Psoas muscle (tissue), 8 donors: ENCODE measurements around the gene C14orf93. TPM values are rescaled to one million over a fixed set of nuclear protein-coding genes. Genes with fewer than 3 reads are reported as not detected.

Source experiments
- ATAC-seq, 4 donors: fragments of 200-7000 bp; cut with Tn5 transposase; one replicate each; pipeline ENCODE4 v1.9.1; 2020; ENCODE audit warnings: moderate library complexity in 3 of 4, mild to moderate bottlenecking in 2 of 4
- DNase-seq, 2 donors: peaks; one replicate each; pipeline ENCODE4 v3.0.0-alpha.2; 2020
- H3K27ac ChIP-seq: fragments of 200-600 bp; one replicate; pipeline ENCODE4 v1.8.0; 2022
- H3K27me3 ChIP-seq, 3 donors: fragments of 200-600 bp in 1 of 3; one replicate each; pipeline versions ENCODE4 v1.6.1 to v1.8.0; 2013 to 2022; ENCODE audit warnings: low read length in 2 of 3, mild to moderate bottlenecking in 2 of 3, moderate library complexity in 1 of 3; ENCODE audit not compliant: insufficient read depth in 3 of 3
- H3K36me3 ChIP-seq, 2 donors: fragments of 200-600 bp in 1 of 2; one replicate each; pipeline versions ENCODE4 v1.6.1 to v1.8.0; 2013 to 2022; ENCODE audit warnings: low read depth in 1 of 2, mild to moderate bottlenecking in 1 of 2, moderate library complexity in 1 of 2; ENCODE audit not compliant: insufficient read depth in 1 of 2
- H3K4me1 ChIP-seq: fragments of 200-600 bp; one replicate; pipeline ENCODE4 v1.8.0; 2022
- H3K4me3 ChIP-seq: fragments of 200-600 bp; one replicate; pipeline ENCODE4 v1.8.0; 2022; ENCODE audit warnings: mild to moderate bottlenecking
- H3K9me3 ChIP-seq: fragments of 200-600 bp; one replicate; pipeline ENCODE4 v1.8.0; 2022
- CTCF ChIP-seq: fragments of 200-600 bp; IDR thresholded peaks from one replicate; pipeline ENCODE4 v1.8.0; 2022; ENCODE audit warnings: antibody characterized with exemption
- WGBS, 3 donors: extraction: QIAGEN DNeasy Blood & Tissue Kit; methylation state at CpG; one replicate each; pipeline versions ENCODE4 v1.1.6 to v1.1.7; 2013; 5-methylcytosine and 5-hydroxymethylcytosine counted together
- intact Hi-C, 2 donors: fragments of 100-400 bp; cut with DNase I; formaldehyde crosslinking; loops; one replicate each; pipeline versions ENCODE4 v1.11.0 to v1.14.2; 2022
- polyA plus RNA-seq, 3 donors: library from polyadenylated mRNA; stranded (reverse); fragments of 200-250 nt; gene quantifications; one replicate each; pipeline ENCODE4 v1.2.3, GENCODE V29; 2013
- total RNA-seq, 4 donors: library from RNA; stranded (reverse); fragmentation: NEBNext Ultra II Directional in 2 of 4; extraction: Animal tissue kit (Norgen Biotek cat#: 25700) in 2 of 4; gene quantifications; one replicate each; pipeline versions ENCODE4 v1.2.1 to v1.2.4, GENCODE V29; 2021 to 2023
- donor health status: healthy with polysubstance abuse.
- donor health status: DM: no; HTN: no; CAD: no; lungs with moderate emphysema.
- donor health status: Bipolar disorder and iron deficiency.
- donor health status: healthy.
- donor health status: DM: yes; HTN: yes; CAD: no.
- donor health status: DM: no; HTN: no; CAD: no.
- donor health status: DM: no; HTN: no; CAD: no.
- donor health status: DM: yes; HTN: yes; CAD: no.

Gene C14orf93
- total and polyA plus RNA-seq, 7 donors, result 1.7 to 5.1 (median 3.5) TPM

DNA sequence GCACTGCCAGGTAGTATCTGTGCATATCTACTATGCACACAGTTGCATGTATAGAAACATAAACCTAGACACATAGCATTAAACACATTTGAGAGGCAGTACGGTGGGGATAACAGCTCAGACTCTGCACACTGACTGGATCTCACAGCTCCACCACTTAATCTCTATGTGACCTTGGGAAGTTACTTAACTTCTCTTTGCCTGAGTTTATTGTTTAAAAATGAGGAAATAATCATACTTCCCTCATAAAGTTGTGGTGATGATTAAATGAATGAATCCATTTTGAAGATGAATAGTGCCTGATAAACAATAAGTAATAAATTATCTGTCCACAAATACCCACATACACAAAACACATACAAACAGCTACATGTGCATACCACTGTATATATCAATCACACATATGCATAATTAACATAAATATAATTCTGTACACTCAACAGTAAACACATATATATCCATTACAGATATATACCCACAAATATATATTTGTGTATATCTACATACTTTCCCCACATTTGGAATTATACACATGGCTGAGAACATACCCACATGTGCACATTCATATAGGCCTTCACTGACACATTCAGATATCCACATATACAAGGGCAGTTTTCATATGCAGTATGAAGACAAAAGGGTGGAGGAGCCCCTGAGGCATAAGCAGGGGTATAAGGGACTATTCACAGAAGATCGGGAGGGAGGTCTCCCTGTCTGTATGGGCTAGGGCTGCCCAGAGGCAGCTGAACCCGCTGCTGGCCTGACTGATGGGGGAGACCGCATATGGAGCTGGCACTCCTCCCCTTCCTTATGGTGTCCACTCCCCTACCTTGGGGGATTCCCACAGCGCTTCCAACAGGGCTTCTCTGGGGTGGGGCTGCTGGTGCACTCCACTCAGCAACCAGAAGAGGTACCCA is 41.5 kb upstream of the C14orf93 start:
- 76 to 87% (median 84%) methylated on average over 4 to 5 of the region's 5 CpGs for WGBS, 3 donors
- Histone ChIP-seq H3K27ac (no peak overlapping the region), H3K36me3 (no peaks in the 10 kb centered on the region), H3K9me3 (no peaks in the 10 kb centered on the region), H3K4me3 (no peak overlapping the region), H3K27me3 (no peaks in the 10 kb centered on the region), H3K4me1 (no peaks in the 10 kb centered on the region)
- no peak for DNase-seq
- ATAC-seq, result no peak
- no peak for TF ChIP-seq CTCF
- intact Hi-C loops, result loop anchor here in 1 of 2 donors (2.0 kb wide), 1 partner anchor 53 kb away; no protein-coding TSS in a partner anchor

- no peaks in the 10 kb centered on the region for H3K36me3 ChIP-seq
- intact Hi-C loops, result no loop called here
- H3K9me3 ChIP-seq, result no peaks in the 10 kb centered on the region
- H3K27me3 ChIP-seq, result no peaks in the 10 kb centered on the region
- no peak overlapping the region for H3K4me3 ChIP-seq
- no peak for DNase-seq
- no peak for TF ChIP-seq CTCF
- H3K4me1 ChIP-seq, result no peaks in the 10 kb centered on the region
- 96 to 99% (median 97%) methylated on average over 9 of the region's 9 CpGs for WGBS, 3 donors
- no peak for ATAC-seq
- no peak overlapping the region for H3K27ac ChIP-seq
Observed at GRCh38 chr14:23049011-23049410, 39.1 kb upstream of the C14orf93 start.

- intact Hi-C loops, result no loop called here
- H3K4me3 ChIP-seq, result no peak overlapping the region
- no peak for ATAC-seq
- H3K36me3 ChIP-seq, result no peaks in the 10 kb centered on the region
- H3K27me3 ChIP-seq, result no peaks in the 10 kb centered on the region
- no peak for TF ChIP-seq CTCF
- no peak for DNase-seq
- H3K9me3 ChIP-seq, result no peaks in the 10 kb centered on the region
- WGBS, 3 donors, result 72 to 83% (median 83%) methylated on average over 73 to 85 of the region's 85 CpGs
- H3K27ac ChIP-seq, result no peak overlapping the region
- no peaks in the 10 kb centered on the region for H3K4me1 ChIP-seq
Observed at GRCh38 chr14:23047751-23048693, 38.1 kb upstream of the C14orf93 start.

GRCh38 chr14:23047034-23047634 is 37.2 kb upstream of the C14orf93 start:
- 53 to 66% (median 59%) methylated on average over 6 of the region's 6 CpGs for WGBS, 3 donors
- no peak for ATAC-seq

More at GRCh38 chr14:23047034-23047634, 37.2 kb upstream of the C14orf93 start:
- Histone ChIP-seq H3K27ac (no peak overlapping the region), H3K4me1 (no peaks in the 10 kb centered on the region), H3K36me3 (no peaks in the 10 kb centered on the region), H3K27me3 (no peaks in the 10 kb centered on the region), H3K9me3 (no peaks in the 10 kb centered on the region), H3K4me3 (no peak overlapping the region)
- intact Hi-C loops, result no loop called here
- DNase-seq, result no peak
- no peak for TF ChIP-seq CTCF
